HCT116 (cell line): ENCODE data around the gene PTGIS. TPM values are rescaled to one million over a fixed set of nuclear protein-coding genes. Genes with fewer than 3 reads are reported as not detected.

Source experiments
- ATAC-seq: fragments of 200-7000 bp; cut with Tn5 transposase; 2 replicates; pipeline ENCODE4 v1.9.1; 2020; ENCODE audit warnings: mild to moderate bottlenecking, moderate library complexity
- BruUV-seq: library from RNA; stranded (reverse); fragments of 400-500 nt; replicated peaks from 2 replicates; lab custom pipeline; 2021; lab: Mats Ljungman, UMichigan
- CTCF ChIA-PET: fragments of 300-600 bp; sonication (Branson Sonifier 250); formaldehyde crosslinking; loops from one replicate; lab custom pipeline; 2021; ENCODE audit warnings: antibody characterized with exemption; lab: Charles Lee
- POLR2A ChIA-PET: fragments of 300-600, 350-600 bp; sonication (Branson Sonifier 250); formaldehyde crosslinking; loops from one replicate; lab custom pipeline; 2021; ENCODE audit warnings: antibody characterized with exemption; lab: Charles Lee
- RAD21 ChIA-PET, 2 experiments: fragments of 300-600 bp; sonication (Branson Sonifier 250); formaldehyde crosslinking; loops; one replicate each; lab custom pipeline; 2023; ENCODE audit warnings: low total read pairs in 2 of 2; ENCODE audit not compliant: uncharacterized antibody in 2 of 2, unreplicated experiment in 2 of 2, low non-redundant PET in 1 of 2; lab: Charles Lee
- DNase-seq: peaks from one replicate; pipeline ENCODE4 v3.0.0-alpha.2; 2010; ENCODE audit warnings: low read depth, low spot score
- H2AFZ ChIP-seq: fragments of 200-600 bp; shearing (Covaris generic), sonication (generic); 2 replicates; pipeline ENCODE4 v1.6.1; 2017; ENCODE audit warnings: low read depth, mixed run types, mixed read lengths, antibody characterized with exemption, low read length; ENCODE audit not compliant: poor library complexity, severe bottlenecking
- H3K27ac ChIP-seq: 2 replicates; pipeline ENCODE4 v1.5.1; 2012; ENCODE audit warnings: low read depth, low read length
- H3K27me3 ChIP-seq: fragments of 200-600 bp; sonication (generic); 2 replicates; pipeline ENCODE4 v1.6.1; 2016; ENCODE audit warnings: mixed run types, low read length, mixed read lengths; ENCODE audit not compliant: insufficient read depth
- H3K36me3 ChIP-seq, 2 experiments: fragments of 200-500 bp in 1 of 2; fragments of 200-600 bp in 1 of 2; sonication (Bioruptor generic) in 1 of 2; sonication (generic) in 1 of 2; 2 replicates each; pipeline versions ENCODE4 v1.5.1 to v1.6.1; 2014 to 2016; ENCODE audit warnings: low read length in 2 of 2, inconsistent platforms in 1 of 2, mixed read lengths in 1 of 2, mixed run types in 1 of 2; ENCODE audit not compliant: insufficient read depth in 2 of 2, control insufficient read depth in 1 of 2
- H3K4me1 ChIP-seq, 2 experiments: fragments of 200-600 bp in 1 of 2; sonication (generic) in 1 of 2; 2 replicates each; pipeline versions ENCODE4 v1.5.1 to v1.6.1; 2012 to 2017; ENCODE audit warnings: low read length in 2 of 2, inconsistent platforms in 1 of 2, mild to moderate bottlenecking in 1 of 2, mixed read lengths in 1 of 2, mixed run types in 1 of 2, moderate library complexity in 1 of 2; ENCODE audit not compliant: insufficient read depth in 2 of 2, control insufficient read depth in 1 of 2
- H3K4me2 ChIP-seq: fragments of 200-600 bp; sonication (generic); 2 replicates; pipeline ENCODE4 v1.6.1; 2017; ENCODE audit warnings: mixed run types, low read length, mixed read lengths
- H3K4me3 ChIP-seq, 2 experiments: fragments of 200-600 bp in 1 of 2; sonication (generic) in 1 of 2; replicated peaks in 1 of 2; 2 replicates each; pipeline ENCODE4 v1.5.1; 2011 to 2016; ENCODE audit warnings: low read length in 2 of 2, control low read depth in 1 of 2, low read depth in 1 of 2, mild to moderate bottlenecking in 1 of 2, mixed read lengths in 1 of 2, mixed run types in 1 of 2
- H3K79me2 ChIP-seq: fragments of 200-600 bp; sonication (generic); 2 replicates; pipeline ENCODE4 v1.6.1; 2017; ENCODE audit warnings: mild to moderate bottlenecking, mixed run types, low read length, moderate library complexity, mixed read lengths; ENCODE audit not compliant: insufficient read depth
- H3K9ac ChIP-seq: fragments of 200-600 bp; sonication (generic); 2 replicates; pipeline ENCODE4 v1.6.1; 2016; ENCODE audit warnings: low read length, mixed read lengths
- H3K9me2 ChIP-seq: fragments of 200-600 bp; sonication (generic), shearing (Covaris generic); 2 replicates; pipeline ENCODE4 v1.6.1; 2017; ENCODE audit warnings: mixed run types, mild to moderate bottlenecking, moderate library complexity; ENCODE audit not compliant: insufficient read depth
- H3K9me3 ChIP-seq, 2 experiments: fragments of 200-500 bp in 1 of 2; fragments of 200-600 bp in 1 of 2; sonication (Bioruptor generic) in 1 of 2; sonication (generic) in 1 of 2; 2 replicates each; pipeline ENCODE4 v1.6.1; 2014 to 2017; ENCODE audit warnings: low read length in 2 of 2, mixed read lengths in 2 of 2, inconsistent platforms in 1 of 2, low read depth in 1 of 2, mild to moderate bottlenecking in 1 of 2, mixed run types in 1 of 2, moderate library complexity in 1 of 2; ENCODE audit not compliant: control insufficient read depth in 1 of 2, insufficient read depth in 1 of 2
- H4K20me1 ChIP-seq: fragments of 200-600 bp; sonication (generic), shearing (Covaris generic); 2 replicates; pipeline ENCODE4 v1.6.1; 2017; ENCODE audit warnings: mixed run types, mild to moderate bottlenecking, moderate library complexity; ENCODE audit not compliant: insufficient read depth
- EZH2 ChIP-seq: fragments of 200-600 bp; sonication (generic); IDR thresholded peaks from 2 replicates; pipeline ENCODE4 v1.6.1; 2017; ENCODE audit warnings: antibody characterized with exemption, mixed run types
- EZH2phosphoT487 ChIP-seq: fragments of 200-600 bp; IDR thresholded peaks from 2 replicates; pipeline ENCODE4 v1.6.1; 2018; ENCODE audit warnings: antibody characterized with exemption, borderline replicate concordance
- FOSL1 ChIP-seq: IDR thresholded peaks from 2 replicates; pipeline ENCODE4 v1.6.1; 2012; ENCODE audit warnings: low read depth
- POLR2AphosphoS5 ChIP-seq: IDR thresholded peaks from 2 replicates; pipeline ENCODE4 v1.6.1; 2011; ENCODE audit warnings: mild to moderate bottlenecking, low read depth, low read length, moderate library complexity
- RAD21 ChIP-seq: IDR thresholded peaks from 2 replicates; pipeline ENCODE4 v1.6.1; 2012; ENCODE audit warnings: low read depth, mild to moderate bottlenecking
- SP1 ChIP-seq: IDR thresholded peaks from 2 replicates; pipeline ENCODE4 v1.6.1; 2012; ENCODE audit warnings: low read depth
- TCF7L2 ChIP-seq: IDR thresholded peaks from 2 replicates; pipeline ENCODE4 v1.7.0; 2011; ENCODE audit warnings: borderline replicate concordance, inconsistent platforms; ENCODE audit not compliant: insufficient read depth, insufficient read length; ENCODE audit errors: extremely low read depth
- YY1 ChIP-seq: IDR thresholded peaks from 2 replicates; pipeline ENCODE4 v1.6.1; 2011; ENCODE audit warnings: low read length, low read depth, moderate library complexity, mild to moderate bottlenecking; ENCODE audit not compliant: insufficient replicate concordance; ENCODE audit errors: extremely low read depth
- ZBTB33 ChIP-seq: IDR thresholded peaks from 2 replicates; pipeline ENCODE4 v1.6.1; 2011; ENCODE audit warnings: mild to moderate bottlenecking, low read length, moderate library complexity; ENCODE audit not compliant: insufficient replicate concordance; ENCODE audit errors: extremely low read depth
- ZNF274 ChIP-seq: fragments of 200-500 bp; sonication (Bioruptor generic); IDR thresholded peaks from 2 replicates; pipeline ENCODE4 v1.6.1; 2014; ENCODE audit warnings: mild to moderate bottlenecking, low read depth, low read length, inconsistent platforms
- intact Hi-C: fragments of 100-400 bp; cut with micrococcal nuclease; formaldehyde crosslinking; loops from 2 replicates; pipeline ENCODE4 v1.10.0; 2022
- total RNA-seq: library from RNA; stranded (reverse); gene quantifications from one replicate; pipeline ENCODE4 v1.2.1, GENCODE V29; 2021; ENCODE audit not compliant: unreplicated experiment
- TF ChIP-seq, protein P1 (sequence below): IDR thresholded peaks from 2 replicates; pipeline ENCODE4 v1.6.1; 2012; ENCODE audit warnings: low read depth
- TF ChIP-seq, protein P2 (sequence below): IDR thresholded peaks from 2 replicates; pipeline ENCODE4 v1.6.1; 2012

The PTGIS gene
- total RNA-seq, 1 experiment from 2014 or later, result 0.25 TPM

DNA sequence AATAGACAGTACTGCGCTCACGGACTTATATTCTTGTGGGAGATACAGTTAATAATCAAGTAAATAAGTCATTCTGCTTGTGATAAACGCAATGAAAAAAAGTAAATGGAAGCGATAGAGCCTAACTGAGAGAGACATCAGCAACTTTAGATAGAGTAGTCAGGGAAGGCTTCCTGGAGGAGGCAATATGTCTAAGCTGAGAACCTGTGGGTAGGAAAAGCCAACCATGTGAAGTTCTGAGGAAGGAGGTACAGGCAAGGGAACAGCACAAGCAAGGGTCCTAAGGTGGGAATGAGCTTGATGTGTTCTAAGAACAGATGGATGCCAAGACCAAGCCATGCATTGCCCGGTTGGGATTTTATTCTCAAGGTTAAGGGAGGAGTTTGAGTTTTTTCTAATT is 78.2 kb downstream of the PTGIS start:
- no TSS peak for BruUV-seq
- H4K20me1 ChIP-seq, result no peaks in the 10 kb centered on the region
- H2AFZ ChIP-seq, result no peak overlapping the region
- DNase-seq, result no peak
- POLR2A ChIA-PET, result no interaction called here
- RAD21 ChIA-PET, result no interaction called here
- no peaks in the 10 kb centered on the region for H3K79me2 ChIP-seq
- CTCF ChIA-PET, result no interaction called here
- TF ChIP-seq RAD21 (no peak), EZH2 (no peak), ZBTB33 (no peak), TCF7L2 (no peak), FOSL1 (no peak), ZNF274 (no peak), POLR2AphosphoS5 (no peak), SP1 (no peak), YY1 (no peak), EZH2phosphoT487 (no peak)
- TF ChIP-seq, protein P1, sequence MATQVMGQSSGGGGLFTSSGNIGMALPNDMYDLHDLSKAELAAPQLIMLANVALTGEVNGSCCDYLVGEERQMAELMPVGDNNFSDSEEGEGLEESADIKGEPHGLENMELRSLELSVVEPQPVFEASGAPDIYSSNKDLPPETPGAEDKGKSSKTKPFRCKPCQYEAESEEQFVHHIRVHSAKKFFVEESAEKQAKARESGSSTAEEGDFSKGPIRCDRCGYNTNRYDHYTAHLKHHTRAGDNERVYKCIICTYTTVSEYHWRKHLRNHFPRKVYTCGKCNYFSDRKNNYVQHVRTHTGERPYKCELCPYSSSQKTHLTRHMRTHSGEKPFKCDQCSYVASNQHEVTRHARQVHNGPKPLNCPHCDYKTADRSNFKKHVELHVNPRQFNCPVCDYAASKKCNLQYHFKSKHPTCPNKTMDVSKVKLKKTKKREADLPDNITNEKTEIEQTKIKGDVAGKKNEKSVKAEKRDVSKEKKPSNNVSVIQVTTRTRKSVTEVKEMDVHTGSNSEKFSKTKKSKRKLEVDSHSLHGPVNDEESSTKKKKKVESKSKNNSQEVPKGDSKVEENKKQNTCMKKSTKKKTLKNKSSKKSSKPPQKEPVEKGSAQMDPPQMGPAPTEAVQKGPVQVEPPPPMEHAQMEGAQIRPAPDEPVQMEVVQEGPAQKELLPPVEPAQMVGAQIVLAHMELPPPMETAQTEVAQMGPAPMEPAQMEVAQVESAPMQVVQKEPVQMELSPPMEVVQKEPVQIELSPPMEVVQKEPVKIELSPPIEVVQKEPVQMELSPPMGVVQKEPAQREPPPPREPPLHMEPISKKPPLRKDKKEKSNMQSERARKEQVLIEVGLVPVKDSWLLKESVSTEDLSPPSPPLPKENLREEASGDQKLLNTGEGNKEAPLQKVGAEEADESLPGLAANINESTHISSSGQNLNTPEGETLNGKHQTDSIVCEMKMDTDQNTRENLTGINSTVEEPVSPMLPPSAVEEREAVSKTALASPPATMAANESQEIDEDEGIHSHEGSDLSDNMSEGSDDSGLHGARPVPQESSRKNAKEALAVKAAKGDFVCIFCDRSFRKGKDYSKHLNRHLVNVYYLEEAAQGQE, result no peak
- TF ChIP-seq, protein P2, sequence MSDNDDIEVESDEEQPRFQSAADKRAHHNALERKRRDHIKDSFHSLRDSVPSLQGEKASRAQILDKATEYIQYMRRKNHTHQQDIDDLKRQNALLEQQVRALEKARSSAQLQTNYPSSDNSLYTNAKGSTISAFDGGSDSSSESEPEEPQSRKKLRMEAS, result no peak
- H3K27ac ChIP-seq, result no peak overlapping the region
- intact Hi-C loops, result no loop called here
- H3K27me3 ChIP-seq, result peaks cover 28% of the 10 kb centered on the region; the same call in 1 of the 2 replicates
- peaks cover 0 to 2% of the 10 kb centered on the region in 2 experiments; a peak in 1 of 4 replicates for H3K4me1 ChIP-seq
- no peaks in the 10 kb centered on the region for H3K9me3 ChIP-seq
- no peak overlapping the region for H3K9ac ChIP-seq
- H3K36me3 ChIP-seq, result no peaks in the 10 kb centered on the region
- no peaks in the 10 kb centered on the region for H3K9me2 ChIP-seq
- no peak for ATAC-seq
- H3K4me2 ChIP-seq, result no peak overlapping the region
- H3K4me3 ChIP-seq, result no peak overlapping the region
